K562 (cell line): ENCODE data around the gene CXCL13. TPM values are rescaled to one million over a fixed set of nuclear protein-coding genes. Genes with fewer than 3 reads are reported as not detected.

Source experiments
- ATAC-seq: fragments of 200-7000 bp; cut with Tn5 transposase; 3 replicates; pipeline ENCODE4 v1.9.1; 2020; ENCODE audit warnings: moderate library complexity
- BruUV-seq: library from RNA; stranded (reverse); fragments of 400-500 nt; replicated peaks from 2 replicates; lab custom pipeline; 2021; lab: Mats Ljungman, UMichigan
- CTCF ChIA-PET: fragments of 300-600 bp; formaldehyde crosslinking; extraction: SDS; loops from one replicate; lab custom pipeline; 2021; ENCODE audit warnings: low intra/inter-chr PET ratio; lab: Yijun Ruan, JAX
- POLR2A ChIA-PET: fragments of 300-600, 350-650 bp; sonication (Branson Sonifier 250); formaldehyde crosslinking; extraction: SDS; loops from one replicate; lab custom pipeline; 2021; ENCODE audit warnings: antibody characterized with exemption, inconsistent platforms; lab: Yijun Ruan, JAX
- DNase-seq, 4 experiments: peaks; one replicate each; pipeline versions ENCODE4 v3.0.0 to v3.0.0-alpha.2; 2011 to 2018; ENCODE audit warnings: low spot score in 3 of 4, mixed read lengths in 3 of 4; ENCODE audit errors: extremely low read depth in 1 of 4
- FAIRE-seq: peaks from 2 replicates; lab custom pipeline; 2011; peaks lifted over from hg19 to GRCh38; lab: Jason Lieb, UNC
- H2AFZ ChIP-seq: 2 replicates; pipeline ENCODE4 v1.6.0; 2011; ENCODE audit warnings: low read depth, low read length, control low read depth, inconsistent platforms
- H3K27ac ChIP-seq: fragments of 200-600 bp; 3 replicates; pipeline ENCODE4 v1.8.0; 2011; ENCODE audit warnings: low read depth, mild to moderate bottlenecking, control low read depth, inconsistent platforms, low read length, moderate library complexity, mixed read lengths; ENCODE audit errors: extremely low read depth
- H3K27me3 ChIP-seq, 2 experiments: fragments of 300-600 bp in 1 of 2; 2 replicates in 1 of 2; 3 replicates in 1 of 2; pipeline versions ENCODE4 v1.6.0 to v1.8.0; 2011; ENCODE audit warnings: inconsistent platforms in 2 of 2, low read length in 2 of 2, mild to moderate bottlenecking in 1 of 2, mixed read lengths in 1 of 2, moderate library complexity in 1 of 2; ENCODE audit not compliant: control insufficient read depth in 2 of 2, insufficient read depth in 2 of 2
- H3K36me3 ChIP-seq: fragments of 300-600 bp; 3 replicates; pipeline ENCODE4 v1.8.0; 2011; ENCODE audit warnings: mild to moderate bottlenecking, low read length, inconsistent platforms; ENCODE audit not compliant: control insufficient read depth, insufficient read depth
- H3K4me1 ChIP-seq, 2 experiments: fragments of 200-600 bp in 1 of 2; replicated peaks in 1 of 2; 2 replicates in 1 of 2; 3 replicates in 1 of 2; pipeline versions ENCODE4 v1.5.1 to v1.8.0; 2011; ENCODE audit warnings: inconsistent platforms in 2 of 2, low read length in 2 of 2, mild to moderate bottlenecking in 1 of 2, mixed read lengths in 1 of 2, moderate library complexity in 1 of 2; ENCODE audit not compliant: control insufficient read depth in 2 of 2, insufficient read depth in 2 of 2
- H3K4me2 ChIP-seq: 2 replicates; pipeline ENCODE4 v1.6.1; 2011; ENCODE audit warnings: low read length, control low read depth, inconsistent platforms, mixed read lengths; ENCODE audit not compliant: insufficient read depth
- H3K4me3 ChIP-seq: fragments of 200-600 bp; sonication (generic), shearing (Covaris generic); 2 replicates; pipeline ENCODE4 v1.5.1; 2016; ENCODE audit warnings: control low read depth, inconsistent platforms
- H3K79me2 ChIP-seq: fragments of 200-600 bp; 3 replicates; pipeline ENCODE4 v1.8.0; 2011; ENCODE audit warnings: low read length, inconsistent platforms; ENCODE audit not compliant: control insufficient read depth, insufficient read depth
- H3K9ac ChIP-seq, 2 experiments: 2 replicates each; pipeline versions ENCODE4 v1.6.0 to v1.6.1; 2011; ENCODE audit warnings: low read depth in 2 of 2, low read length in 2 of 2, control low read depth in 1 of 2, inconsistent platforms in 1 of 2, mild to moderate bottlenecking in 1 of 2, mixed read lengths in 1 of 2; ENCODE audit not compliant: insufficient read depth in 1 of 2
- H3K9me1 ChIP-seq: one replicate; pipeline ENCODE4 v1.6.0; 2011; ENCODE audit warnings: inconsistent platforms, mild to moderate bottlenecking, low read length, moderate library complexity; ENCODE audit not compliant: control insufficient read depth, insufficient read depth
- H3K9me3 ChIP-seq: replicated peaks from 2 replicates; pipeline ENCODE4 v1.5.1; 2011; ENCODE audit warnings: low read depth, low read length, inconsistent platforms; ENCODE audit not compliant: control insufficient read depth, insufficient read depth
- H4K20me1 ChIP-seq: replicated peaks from 2 replicates; pipeline ENCODE4 v1.6.1; 2011; ENCODE audit warnings: low read length, inconsistent platforms, mixed read lengths; ENCODE audit not compliant: control insufficient read depth, insufficient read depth
- ARNT ChIP-seq, 2 experiments: fragments of 450-650 bp; IDR thresholded peaks; 2 replicates each; pipeline ENCODE4 v1.6.1; 2016; ENCODE audit warnings: mild to moderate bottlenecking in 1 of 2
- ATF1 ChIP-seq, 2 experiments: fragments of 450-650 bp in 1 of 2; IDR thresholded peaks; 2 replicates each; pipeline ENCODE4 v1.6.1; 2016; ENCODE audit warnings: missing compliant biosample characterization in 1 of 2, missing genetic modification characterization in 1 of 2
- CHCHD3 ChIP-seq: fragments of 250-450 bp; sonication (Bioruptor Pico); IDR thresholded peaks from 2 replicates; pipeline ENCODE4 v2.1.2; 2022; ENCODE audit warnings: mild to moderate bottlenecking
- EGR1 ChIP-seq: fragments of 450-650 bp; conservative IDR thresholded peaks from 2 replicates; pipeline ENCODE4 v1.6.1; 2017; ENCODE audit warnings: mild to moderate bottlenecking
- FOXA3 ChIP-seq, 2 experiments: fragments of 450-650 bp in 1 of 2; sonication (generic) in 1 of 2; formaldehyde crosslinking; IDR thresholded peaks in 1 of 2; conservative IDR thresholded peaks in 1 of 2; 2 replicates each; pipeline versions ENCODE4 v1.4.0 to v1.8.0; 2020 to 2022; ENCODE audit warnings: mild to moderate bottlenecking in 2 of 2, missing genetic modification reagents in 1 of 2
- FOXJ3 ChIP-seq: sonication (generic); formaldehyde crosslinking; IDR thresholded peaks from 2 replicates; pipeline ENCODE4 v1.4.0; 2020; ENCODE audit warnings: mild to moderate bottlenecking, missing genetic modification reagents
- KAT8 ChIP-seq: fragments of 450-650 bp; IDR thresholded peaks from 2 replicates; pipeline ENCODE4 v1.6.1; 2016; ENCODE audit warnings: low read depth, mild to moderate bottlenecking
- KDM2B ChIP-seq: fragments of 250-450 bp; sonication (Bioruptor Pico); IDR thresholded peaks from 2 replicates; pipeline ENCODE4 v1.8.0; 2021; ENCODE audit warnings: mild to moderate bottlenecking, moderate library complexity
- MEIS2 ChIP-seq: fragments of 450-650 bp; IDR thresholded peaks from 2 replicates; pipeline ENCODE4 v1.6.1; 2014; ENCODE audit warnings: mild to moderate bottlenecking; ENCODE audit not compliant: partially characterized antibody
- NFIC ChIP-seq: fragments of 450-650 bp; IDR thresholded peaks from 2 replicates; pipeline ENCODE4 v1.6.1; 2017; ENCODE audit warnings: mild to moderate bottlenecking, inconsistent platforms
- PATZ1 ChIP-seq: fragments of 250-450 bp; sonication (Bioruptor Pico); IDR thresholded peaks from 2 replicates; pipeline ENCODE4 v1.5.0; 2020; ENCODE audit warnings: mild to moderate bottlenecking, borderline replicate concordance
- PPARD ChIP-seq: fragments of 250-450 bp; sonication (Bioruptor Pico); IDR thresholded peaks from 2 replicates; pipeline ENCODE4 v1.8.0; 2022; ENCODE audit warnings: inconsistent platforms, mild to moderate bottlenecking, moderate library complexity
- SOX6 ChIP-seq: fragments of 450-650 bp; IDR thresholded peaks from 2 replicates; pipeline ENCODE4 v1.6.1; 2014; ENCODE audit warnings: mild to moderate bottlenecking
- in situ Hi-C: fragments of 300-500 bp; cut with MboI; formaldehyde crosslinking; loops from 4 replicates; pipeline ENCODE4 v1.15.0; 2018; ENCODE audit warnings: inconsistent platforms, mixed read lengths
- intact Hi-C: fragments of 100-400 bp; cut with micrococcal nuclease; formaldehyde crosslinking; loops from 2 replicates; pipeline ENCODE4 v1.14.2; 2022
- polyA plus RNA-seq, 8 experiments: library from polyadenylated mRNA; depleted of rRNA in 4 of 8; stranded (reverse) in 5 of 8; unstranded in 3 of 8; fragments of >200 nt; fragmentation: Nextera tagmentation in 2 of 8; fragmentation: Illumina TruSeq in 1 of 8; extraction: Ambion mirVana in 2 of 8; extraction: Trizol in 1 of 8; gene quantifications; 2 replicates each; pipeline versions ENCODE4 v1.2.1 to v1.2.3, GENCODE V29; 2011 to 2014; ENCODE audit warnings: inconsistent platforms in 1 of 8, missing spikeins in 1 of 8
- total RNA-seq, 7 experiments: library from RNA; depleted of rRNA in 6 of 7; stranded (reverse); fragments of >200 nt in 6 of 7; fragmentation: Illumina TruSeq in 2 of 7; extraction: Trizol in 2 of 7; gene quantifications; 2 replicates each; pipeline versions ENCODE4 v1.2.1 to v1.2.3, GENCODE V29; 2011 to 2021; ENCODE audit warnings: low replicate concordance in 1 of 7

CXCL13 gene
- total and polyA plus RNA-seq, 9 of the 15 experiments (the other 6 are each of a cell fraction or from before 2014, with no cell fraction given): not detected

- no peak for TF ChIP-seq FOXA3 (CRISPR knock-in tag; conservative IDR thresholded peaks at IDR 0.05 in 1 of 2, IDR thresholded peaks at IDR 0.05 in 1 of 2)
- TF ChIP-seq ATF1 (CRISPR knock-in tag; IDR thresholded peaks at IDR 0.05): no peak
- no peak for TF ChIP-seq ATF1 (tag; IDR thresholded peaks at IDR 0.05)
- no peak for TF ChIP-seq CHCHD3 (CRISPR knock-in tag)
Measured at GRCh38 chr4:77619408-77619807, 13.8 kb downstream of the CXCL13 start (continued).

GRCh38 chr4:77621254-77621653 lies 15.6 kb downstream of the CXCL13 start:
- no peak for ATAC-seq
- no peaks in the 10 kb centered on the region for H4K20me1 ChIP-seq
- no peak overlapping the region for H3K27ac ChIP-seq
- no peak for DNase-seq
- in situ Hi-C loops (no loop called here), intact Hi-C loops (no loop called here)
- H3K4me3 ChIP-seq: no peak overlapping the region
- no peaks in the 10 kb centered on the region for H3K79me2 ChIP-seq
- POLR2A ChIA-PET: no interaction called here
- no peak overlapping the region for H3K9ac ChIP-seq
- H3K9me3 ChIP-seq: no peaks in the 10 kb centered on the region
- no peak overlapping the region for H3K4me2 ChIP-seq
- no TSS peak for BruUV-seq
- peaks cover 2 to 13% of the 10 kb centered on the region in 2 experiments; a peak in 3 of 5 replicates for H3K27me3 ChIP-seq
- H3K4me1 ChIP-seq: no peaks in the 10 kb centered on the region
- CTCF ChIA-PET: no interaction called here
- no peaks in the 10 kb centered on the region for H3K9me1 ChIP-seq
- no peak for FAIRE-seq
- TF ChIP-seq ARNT (IDR thresholded peaks at IDR 0.05): no peak
- no peak for TF ChIP-seq KAT8
- TF ChIP-seq FOXJ3 (CRISPR knock-in tag): no peak
- TF ChIP-seq KDM2B (CRISPR knock-in tag): no peak
- TF ChIP-seq SOX6: no peak
- no peak for TF ChIP-seq EGR1
- TF ChIP-seq PATZ1 (CRISPR knock-in tag): no peak
- TF ChIP-seq MEIS2: no peak
- no peak for TF ChIP-seq PPARD (CRISPR knock-in tag)
- TF ChIP-seq NFIC: no peak
- H2AFZ ChIP-seq: no peak overlapping the region
- no peaks in the 10 kb centered on the region for H3K36me3 ChIP-seq
